ENCODE measurements around the gene CEP41.
A peak's percentile ranks its signal among the peaks of the same experiment; 100 is the strongest.

Gene CEP41

GRCh38 chr7:130440527-130441365, at the start of gene CEP41:
Gene CEP41, minus strand, starts transcription at chr7:130441016. Its CDS starts 50 bp downstream, at chr7:130440966.
- peak; percentile 100 for DNase-seq (ENCODE audit: low spot score)

DNA sequence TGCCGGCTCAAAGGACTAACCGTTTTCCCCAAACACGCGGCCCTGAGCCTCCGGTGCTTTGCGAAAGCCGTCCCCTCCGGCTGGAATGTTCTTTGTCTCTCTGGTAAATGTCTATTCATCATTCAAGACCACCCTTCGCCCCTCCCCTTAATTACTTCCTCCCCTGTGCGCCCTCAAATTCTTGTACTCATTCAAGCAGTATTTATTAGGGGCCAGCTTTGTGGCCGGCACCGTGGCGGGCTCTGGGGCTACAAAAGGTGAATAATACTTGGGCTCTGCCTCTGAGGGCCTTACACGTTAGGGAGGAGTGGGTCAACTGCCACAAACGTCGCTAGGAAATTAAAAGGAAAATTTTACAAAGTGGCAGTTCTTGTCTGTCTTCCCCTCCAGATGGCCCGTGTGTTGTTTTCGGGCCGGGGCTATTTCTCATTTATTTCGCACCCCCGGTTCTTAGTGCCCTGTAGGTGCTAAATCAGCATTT, 49.5 kb upstream of the CEP41 start:
- DNase-seq (ENCODE audit: low spot score) = no peak

- DNase-seq (ENCODE audit: low spot score) = no peak
Measured at GRCh38 chr7:130489140-130489983, 48.5 kb upstream of the CEP41 start.

DNA sequence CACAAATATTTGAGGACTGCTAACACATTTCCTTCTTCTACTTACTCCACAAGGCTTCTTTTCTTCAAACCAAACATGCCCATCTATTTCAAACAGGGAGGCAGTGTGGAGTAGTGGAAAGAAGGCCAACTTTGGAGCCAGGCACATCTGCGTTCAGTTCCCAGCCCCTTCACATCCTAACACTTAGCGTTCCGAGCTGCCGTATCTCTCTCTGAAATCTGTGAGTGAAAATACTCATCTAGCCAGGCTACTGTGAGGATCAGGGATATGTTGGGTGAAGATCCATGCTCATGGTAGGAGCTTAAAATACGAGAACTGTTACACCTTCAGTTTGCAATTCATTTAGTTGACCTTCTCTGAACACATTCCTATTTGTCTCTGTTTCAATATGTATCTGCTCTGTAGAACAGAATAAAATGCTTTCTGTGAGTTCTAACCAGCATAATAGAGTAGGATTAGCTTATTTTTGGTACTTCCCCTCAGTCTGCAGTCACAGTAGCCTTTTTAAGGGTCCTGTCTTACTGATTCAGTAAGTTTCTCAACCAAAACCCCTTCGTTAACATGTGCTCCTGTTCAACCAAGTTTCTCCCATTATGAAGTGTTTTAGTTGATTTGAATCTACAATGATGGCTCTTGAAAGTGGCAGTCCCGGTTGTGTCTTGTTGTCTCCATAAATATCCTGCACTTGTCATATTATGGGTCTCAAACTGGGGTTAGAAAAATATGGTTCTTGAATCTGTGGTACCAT, 47.8 kb upstream of the CEP41 start:
- DNase-seq (ENCODE audit: low spot score) = no peak

GRCh38 chr7:130486954-130487436, 46.2 kb upstream of the CEP41 start:
- no peak for DNase-seq (ENCODE audit: low spot score)

DNA sequence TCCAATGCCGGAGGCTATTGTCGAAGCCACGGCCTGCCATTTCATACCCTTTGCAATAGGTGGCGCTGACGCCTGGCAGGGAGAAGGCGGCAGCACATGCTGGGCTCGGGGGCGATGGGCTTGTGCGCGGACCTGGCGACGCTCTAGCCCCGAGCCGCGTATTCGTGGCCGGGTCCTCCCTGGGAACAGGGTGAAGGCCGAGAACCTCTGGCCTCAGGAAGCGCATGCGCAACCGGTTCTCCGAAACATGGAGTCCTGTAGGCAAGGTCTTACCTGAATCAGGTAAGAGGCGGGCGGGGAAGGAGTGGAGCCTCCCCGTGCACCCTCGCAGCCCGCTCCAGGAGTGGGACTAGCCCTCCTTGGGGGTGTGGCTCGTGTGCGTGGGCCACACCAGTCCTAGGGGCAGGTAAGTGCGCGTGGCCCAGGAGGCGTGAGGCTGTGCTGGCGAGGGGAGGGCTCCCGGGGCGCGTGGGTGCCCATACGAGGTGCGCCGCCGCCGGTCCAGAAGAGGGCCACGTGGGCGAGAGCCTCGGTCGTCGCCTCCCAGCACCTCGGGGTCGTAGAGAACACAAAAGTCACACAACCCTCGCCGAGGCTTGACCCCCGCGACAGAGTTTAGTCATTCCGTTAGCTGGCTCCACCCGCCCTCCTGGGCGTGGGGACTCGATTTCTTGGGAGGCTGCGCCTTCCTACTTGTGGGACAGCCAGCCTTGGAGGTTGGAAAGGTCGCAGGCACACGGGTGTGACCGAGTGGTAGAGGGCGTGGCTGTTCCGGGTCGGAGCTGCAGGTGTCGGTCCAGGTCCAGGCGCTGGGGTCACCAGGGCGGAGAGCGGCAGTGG, 45.5 kb upstream of the CEP41 start:
- DNase-seq (ENCODE audit: low spot score) = peak; percentile 37

DNA sequence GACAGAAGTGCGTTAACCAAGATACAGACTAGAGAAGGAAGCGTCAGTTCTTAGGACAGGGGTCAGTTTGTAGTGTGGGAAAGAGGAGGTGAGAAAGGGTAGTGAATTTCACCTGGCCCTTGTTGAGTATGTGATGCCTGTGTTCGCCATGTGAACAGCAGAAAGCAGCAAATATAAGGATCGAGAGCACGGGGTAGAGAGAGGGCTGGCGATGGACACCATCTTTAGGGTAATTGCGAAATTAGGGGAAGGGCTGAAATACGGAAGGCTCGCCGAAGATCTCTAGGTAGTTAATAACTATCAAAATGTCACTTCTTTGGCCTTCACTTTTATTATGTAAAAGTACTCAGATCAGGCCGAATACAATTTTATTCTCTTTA, 44.9 kb upstream of the CEP41 start:
- DNase-seq (ENCODE audit: low spot score) = no peak

DNA sequence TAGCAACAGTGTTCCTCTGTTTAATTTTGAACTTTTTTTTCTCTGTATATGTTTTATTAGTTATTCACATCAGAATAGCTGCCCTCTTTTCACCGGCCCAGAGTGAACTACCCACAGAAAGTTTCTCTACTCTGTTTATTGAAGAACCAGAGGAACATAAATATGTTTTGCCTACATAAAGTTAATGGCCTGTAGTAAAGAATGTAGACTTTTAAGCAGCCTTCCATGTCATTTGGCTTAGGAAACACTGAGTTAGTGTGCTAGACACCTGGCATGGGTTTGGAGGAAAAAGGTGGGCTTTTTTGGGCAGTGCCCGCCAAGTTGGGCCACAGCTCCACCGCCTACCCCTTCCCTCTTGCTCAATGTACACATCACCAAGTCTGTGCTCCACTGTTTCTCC, 42.2 kb upstream of the CEP41 start:
- no peak for DNase-seq (ENCODE audit: low spot score)

DNA sequence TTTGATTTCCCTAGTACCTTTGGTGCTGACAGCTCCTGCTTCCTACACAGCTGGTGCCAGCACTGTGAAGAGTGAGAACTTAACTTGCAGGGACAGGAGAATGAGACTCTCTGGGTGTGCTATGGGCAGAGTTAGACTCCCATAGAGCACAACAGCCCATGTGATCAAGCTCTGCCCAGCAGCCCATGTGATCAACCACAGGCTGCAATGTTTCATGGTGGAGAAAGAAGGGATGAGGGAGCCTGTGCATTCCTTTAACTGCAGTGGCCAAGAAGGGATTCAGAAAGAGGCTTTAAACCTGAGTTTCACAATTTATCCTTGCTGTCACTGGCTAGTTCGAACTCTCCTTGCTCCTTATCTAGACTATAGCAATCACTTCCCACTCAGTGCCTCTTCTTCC, 41.1 kb upstream of the CEP41 start:
- DNase-seq (ENCODE audit: low spot score) = no peak

DNA sequence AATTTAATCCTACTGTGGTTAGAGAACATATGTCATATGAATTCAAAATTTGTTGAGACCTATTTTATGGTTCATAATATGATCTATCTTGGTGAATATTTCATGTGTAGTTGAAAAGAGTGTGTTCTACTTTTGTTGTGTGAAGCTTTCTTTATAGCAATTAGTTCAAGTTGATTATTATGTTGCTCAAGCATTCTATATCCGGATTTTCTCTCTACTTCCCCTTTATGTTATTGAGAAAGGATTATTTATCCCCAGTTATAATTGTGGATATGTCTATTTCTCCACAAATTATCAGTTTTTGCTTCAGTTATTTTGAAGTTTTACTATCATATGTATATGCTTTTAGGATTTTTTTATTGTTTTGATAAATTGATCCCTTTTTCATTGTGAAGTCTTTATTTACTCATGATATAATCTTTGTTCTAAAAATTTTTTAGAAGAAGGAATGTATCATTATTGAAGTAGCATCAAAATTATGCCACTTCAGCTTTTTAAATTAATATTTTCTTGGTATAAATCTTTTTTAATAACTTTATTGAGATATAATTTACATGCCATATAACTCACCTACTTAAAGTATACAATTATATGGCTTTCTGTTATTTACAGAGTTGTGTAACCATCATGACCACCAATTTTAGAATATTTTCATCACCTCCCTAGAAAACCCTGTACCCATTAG, 39.0 kb upstream of the CEP41 start:
- no peak for DNase-seq (ENCODE audit: low spot score)

DNA sequence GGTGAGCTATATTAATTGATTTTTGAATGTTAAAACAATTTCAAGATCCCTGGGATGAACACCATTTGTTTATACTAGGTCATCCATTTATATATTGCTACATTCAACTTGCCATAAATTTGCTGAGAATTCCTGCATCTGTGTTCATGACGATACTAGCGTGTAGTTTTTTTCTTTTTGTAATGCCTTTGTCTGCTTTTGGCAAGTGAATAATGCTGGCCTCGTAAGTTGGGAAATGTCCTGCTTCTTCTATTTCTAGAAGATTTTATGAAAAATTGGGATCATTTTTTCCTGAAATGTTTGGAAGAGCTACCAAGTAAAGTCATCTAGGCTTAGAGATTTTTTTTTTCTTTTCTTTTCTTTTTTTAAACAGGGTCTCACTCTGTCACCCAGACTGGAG, 38.2 kb upstream of the CEP41 start:
- no peak for DNase-seq (ENCODE audit: low spot score)

- DNase-seq (ENCODE audit: low spot score) = no peak
Measured at GRCh38 chr7:130476297-130477150, 35.7 kb upstream of the CEP41 start.

- no peak for DNase-seq (ENCODE audit: low spot score)
Measured at GRCh38 chr7:130475776-130476175, 35.0 kb upstream of the CEP41 start.

DNA sequence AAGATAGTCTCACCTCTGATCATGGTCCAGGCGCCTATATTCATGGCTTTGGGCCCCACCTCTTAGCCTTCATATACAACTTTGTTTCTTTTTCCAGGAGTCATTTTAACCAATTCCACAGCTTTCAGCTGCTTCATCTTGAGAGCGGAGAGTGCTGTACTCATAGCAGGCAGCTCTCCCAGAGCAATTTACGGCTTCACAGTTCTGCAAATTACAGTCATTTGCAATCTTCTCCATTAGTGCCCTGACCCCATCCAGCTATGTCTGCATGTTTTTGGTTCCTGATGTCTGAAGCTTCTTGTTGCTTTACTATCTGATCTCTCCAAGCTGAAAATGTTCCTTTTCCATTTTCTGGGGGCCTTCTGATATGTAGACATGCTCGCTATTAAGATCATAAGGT, 33.1 kb upstream of the CEP41 start:
- no peak for DNase-seq (ENCODE audit: low spot score)

GRCh38 chr7:130473289-130473688, 32.5 kb upstream of the CEP41 start:
- no peak for DNase-seq (ENCODE audit: low spot score)

DNA sequence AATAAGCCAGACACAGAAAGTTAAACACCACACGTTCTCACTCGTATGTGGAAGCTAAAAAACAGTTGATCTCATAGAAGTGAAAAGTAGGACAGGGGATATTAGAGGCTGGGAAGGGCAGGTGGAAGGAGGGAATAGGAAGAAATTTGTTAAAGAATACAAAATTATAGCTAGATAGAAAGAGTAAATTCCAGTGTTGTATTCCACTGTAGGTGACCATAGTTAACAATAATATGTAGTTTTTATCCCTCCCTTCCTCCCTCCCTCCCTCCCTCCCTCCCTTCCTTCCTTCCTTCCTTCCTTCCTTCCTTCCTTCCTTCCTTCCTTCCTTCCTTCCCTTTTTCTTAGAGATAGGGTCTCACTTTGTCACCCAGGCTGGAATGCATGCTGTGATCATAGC, 31.2 kb upstream of the CEP41 start:
- DNase-seq (ENCODE audit: low spot score) = no peak

GRCh38 chr7:130468612-130469011, 27.8 kb upstream of the CEP41 start:
- DNase-seq (ENCODE audit: low spot score) = no peak

DNA sequence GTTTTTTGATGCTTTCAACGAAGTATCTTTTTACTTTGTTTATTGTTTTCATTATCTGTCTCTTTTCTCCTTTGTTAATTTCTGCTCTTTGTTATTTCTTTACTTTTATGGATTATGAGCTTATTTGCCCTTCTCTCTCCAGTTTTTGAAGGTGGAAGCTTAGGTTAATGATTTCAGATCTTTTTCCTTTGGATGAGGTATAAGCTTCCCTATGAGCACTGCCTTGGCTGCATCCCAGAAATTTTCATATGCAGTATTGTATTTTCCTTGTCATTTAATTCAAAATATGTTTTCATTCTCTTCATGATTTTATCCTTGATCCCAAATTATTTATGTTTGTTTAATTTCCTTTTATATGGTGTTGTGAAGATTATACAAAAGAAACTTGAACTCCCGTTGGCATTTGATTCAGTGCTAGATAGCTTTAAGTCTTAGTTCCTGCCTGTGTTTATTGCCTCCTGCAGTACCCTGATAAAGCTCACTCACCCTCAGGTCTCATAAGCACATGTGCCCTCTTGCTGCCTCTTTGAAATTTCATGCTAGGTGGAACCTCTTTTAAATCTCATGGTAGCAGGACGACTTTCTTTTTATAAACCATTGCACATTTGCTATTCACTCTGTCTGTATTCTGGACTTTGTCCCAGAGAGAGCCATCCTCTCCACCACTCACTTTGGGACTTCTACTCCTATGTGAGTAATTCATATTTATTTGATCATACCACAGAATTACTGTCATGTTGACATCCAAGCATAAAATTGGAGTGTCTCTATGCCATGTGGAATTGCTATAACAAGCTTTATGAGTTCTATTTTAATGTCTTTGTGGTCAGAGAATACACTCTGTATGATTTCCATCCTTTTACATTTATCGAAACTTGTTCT, 23.0 kb upstream of the CEP41 start:
- DNase-seq (ENCODE audit: low spot score) = no peak

DNA sequence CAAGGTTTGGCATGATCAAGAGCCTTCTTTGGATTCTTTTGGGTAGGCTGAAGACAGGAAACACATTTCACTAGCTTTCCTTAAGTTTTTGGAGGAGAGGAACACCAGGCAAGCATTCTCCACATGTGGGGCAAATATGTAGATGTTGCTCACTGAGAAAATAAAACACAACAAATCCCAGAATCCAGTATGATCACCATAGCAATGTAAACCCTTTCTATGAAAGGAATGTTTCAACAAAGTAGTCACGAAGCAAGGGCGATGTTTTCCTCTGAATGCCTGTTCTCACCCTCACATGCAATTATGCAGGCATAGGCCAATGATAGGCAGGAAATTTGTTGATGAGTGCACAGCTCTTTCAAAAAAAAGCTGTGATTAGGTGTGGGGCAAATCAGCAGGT, 20.5 kb upstream of the CEP41 start:
- no peak for DNase-seq (ENCODE audit: low spot score)

Measured in COLO829 (cell line).